Neural progenitor cell (in vitro differentiated cells): ENCODE data around the gene MPV17L.

Experiments
- EZH2phosphoT487 ChIP-seq: fragments of 200-600 bp; sonication (generic); IDR thresholded peaks from 2 replicates; pipeline ENCODE4 v1.6.1; 2017; ENCODE audit warnings: antibody characterized with exemption
- TF ChIP-seq, protein P1 (sequence below): fragments of 200-600 bp; sonication (generic); IDR thresholded peaks from 2 replicates; pipeline ENCODE4 v1.5.1; 2017; ENCODE audit warnings: antibody characterized with exemption, mild to moderate bottlenecking

- no peak for TF ChIP-seq EZH2phosphoT487
- TF ChIP-seq, protein P1, sequence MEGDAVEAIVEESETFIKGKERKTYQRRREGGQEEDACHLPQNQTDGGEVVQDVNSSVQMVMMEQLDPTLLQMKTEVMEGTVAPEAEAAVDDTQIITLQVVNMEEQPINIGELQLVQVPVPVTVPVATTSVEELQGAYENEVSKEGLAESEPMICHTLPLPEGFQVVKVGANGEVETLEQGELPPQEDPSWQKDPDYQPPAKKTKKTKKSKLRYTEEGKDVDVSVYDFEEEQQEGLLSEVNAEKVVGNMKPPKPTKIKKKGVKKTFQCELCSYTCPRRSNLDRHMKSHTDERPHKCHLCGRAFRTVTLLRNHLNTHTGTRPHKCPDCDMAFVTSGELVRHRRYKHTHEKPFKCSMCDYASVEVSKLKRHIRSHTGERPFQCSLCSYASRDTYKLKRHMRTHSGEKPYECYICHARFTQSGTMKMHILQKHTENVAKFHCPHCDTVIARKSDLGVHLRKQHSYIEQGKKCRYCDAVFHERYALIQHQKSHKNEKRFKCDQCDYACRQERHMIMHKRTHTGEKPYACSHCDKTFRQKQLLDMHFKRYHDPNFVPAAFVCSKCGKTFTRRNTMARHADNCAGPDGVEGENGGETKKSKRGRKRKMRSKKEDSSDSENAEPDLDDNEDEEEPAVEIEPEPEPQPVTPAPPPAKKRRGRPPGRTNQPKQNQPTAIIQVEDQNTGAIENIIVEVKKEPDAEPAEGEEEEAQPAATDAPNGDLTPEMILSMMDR: no peak
Measured at GRCh38 chr16:15415511-15415985, 20.0 kb downstream of the MPV17L start.
